GM12801 (cell line): Measurements from ENCODE around the gene RHOT2.

Experiments used
- TF ChIP-seq, protein P1 (sequence below): IDR thresholded peaks from one replicate; pipeline ENCODE4 v1.5.1; 2011; ENCODE audit warnings: control low read depth; ENCODE audit not compliant: insufficient read length; ENCODE audit errors: extremely low read depth

The RHOT2 gene

DNA sequence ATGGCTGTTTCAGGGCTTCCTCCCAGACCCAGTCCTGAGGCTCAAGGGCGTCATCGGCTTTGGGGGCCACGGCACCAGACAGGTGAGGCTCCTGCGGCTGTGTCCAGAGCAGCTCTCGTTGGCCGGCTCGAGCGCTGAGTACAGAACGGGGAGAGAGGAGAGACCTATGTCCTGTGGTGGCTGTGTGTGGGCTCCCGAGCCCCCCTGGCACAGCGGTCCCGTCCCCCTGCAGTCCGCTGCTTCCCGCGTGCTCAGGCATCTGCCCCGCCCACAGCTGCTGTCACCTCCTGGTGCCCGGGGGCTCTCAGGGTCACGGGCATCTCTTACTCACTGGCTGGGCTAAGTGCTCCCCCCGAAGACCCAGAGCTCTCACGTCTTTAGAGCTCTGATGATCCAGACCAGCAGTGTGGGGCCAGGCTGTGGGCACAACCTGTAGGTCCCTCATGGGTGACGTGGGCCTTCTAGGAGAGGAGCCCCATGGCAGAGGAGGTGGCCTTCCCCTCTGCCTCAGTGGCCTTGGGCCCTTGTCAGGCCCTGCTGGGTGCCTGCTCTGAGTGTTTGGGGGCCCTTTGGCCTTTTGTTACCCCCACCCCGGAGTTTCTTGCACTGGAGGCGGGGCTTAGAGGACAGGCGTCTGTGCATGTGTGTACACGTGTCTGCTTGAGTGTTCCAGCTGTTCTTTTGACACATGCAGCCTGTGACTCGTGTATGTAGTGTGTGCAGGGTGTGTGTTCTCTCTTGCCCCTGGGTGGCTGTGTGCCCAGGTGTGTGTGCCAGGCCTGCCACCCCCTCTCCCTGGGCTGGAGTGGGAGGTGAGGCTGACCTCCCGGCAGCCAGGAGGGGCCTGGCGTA lies 15.3 kb upstream of the RHOT2 start:
- TF ChIP-seq, protein P1, sequence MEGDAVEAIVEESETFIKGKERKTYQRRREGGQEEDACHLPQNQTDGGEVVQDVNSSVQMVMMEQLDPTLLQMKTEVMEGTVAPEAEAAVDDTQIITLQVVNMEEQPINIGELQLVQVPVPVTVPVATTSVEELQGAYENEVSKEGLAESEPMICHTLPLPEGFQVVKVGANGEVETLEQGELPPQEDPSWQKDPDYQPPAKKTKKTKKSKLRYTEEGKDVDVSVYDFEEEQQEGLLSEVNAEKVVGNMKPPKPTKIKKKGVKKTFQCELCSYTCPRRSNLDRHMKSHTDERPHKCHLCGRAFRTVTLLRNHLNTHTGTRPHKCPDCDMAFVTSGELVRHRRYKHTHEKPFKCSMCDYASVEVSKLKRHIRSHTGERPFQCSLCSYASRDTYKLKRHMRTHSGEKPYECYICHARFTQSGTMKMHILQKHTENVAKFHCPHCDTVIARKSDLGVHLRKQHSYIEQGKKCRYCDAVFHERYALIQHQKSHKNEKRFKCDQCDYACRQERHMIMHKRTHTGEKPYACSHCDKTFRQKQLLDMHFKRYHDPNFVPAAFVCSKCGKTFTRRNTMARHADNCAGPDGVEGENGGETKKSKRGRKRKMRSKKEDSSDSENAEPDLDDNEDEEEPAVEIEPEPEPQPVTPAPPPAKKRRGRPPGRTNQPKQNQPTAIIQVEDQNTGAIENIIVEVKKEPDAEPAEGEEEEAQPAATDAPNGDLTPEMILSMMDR, result no peak

DNA sequence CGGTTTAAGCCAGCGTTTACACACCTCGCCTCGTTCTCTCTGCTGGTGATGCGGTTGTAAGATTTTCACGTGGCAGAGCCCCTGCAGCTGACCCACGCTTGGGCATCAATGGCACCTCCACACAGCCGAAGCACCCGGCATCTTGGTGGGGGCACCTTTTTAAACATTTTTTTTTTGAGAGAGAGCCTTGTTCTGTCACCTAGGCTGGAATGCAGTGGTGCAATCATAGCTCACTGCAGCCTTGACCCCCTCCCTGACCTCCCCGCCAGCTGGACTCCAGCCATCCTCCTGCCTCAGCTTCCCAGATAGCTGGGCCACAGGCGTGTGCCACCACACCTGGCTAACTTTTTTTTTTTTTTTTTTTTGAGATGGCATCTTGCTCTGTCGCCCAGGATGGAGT lies 13.9 kb upstream of the RHOT2 start:
- TF ChIP-seq, protein P1, result no peak

DNA sequence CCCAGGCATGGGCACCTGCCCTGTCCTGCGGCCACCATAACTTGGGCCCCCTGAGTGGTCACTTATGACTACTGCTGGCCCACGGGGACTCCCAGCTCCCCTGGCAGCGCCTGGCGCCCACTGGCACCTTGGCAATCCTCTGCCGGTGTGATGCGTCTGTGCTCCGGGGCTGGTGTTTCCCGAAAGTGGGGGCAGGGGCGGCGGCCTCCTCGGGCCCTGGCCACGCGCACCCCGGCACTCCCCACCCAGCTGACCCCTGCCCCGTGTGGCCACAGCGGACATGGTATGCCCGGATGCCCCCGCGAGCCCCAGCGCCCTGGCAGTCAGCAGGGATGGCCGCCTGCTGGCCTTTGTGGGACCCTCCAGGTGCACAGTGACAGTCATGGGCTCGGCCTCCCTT lies 10.4 kb upstream of the RHOT2 start:
- TF ChIP-seq, protein P1, result no peak

DNA sequence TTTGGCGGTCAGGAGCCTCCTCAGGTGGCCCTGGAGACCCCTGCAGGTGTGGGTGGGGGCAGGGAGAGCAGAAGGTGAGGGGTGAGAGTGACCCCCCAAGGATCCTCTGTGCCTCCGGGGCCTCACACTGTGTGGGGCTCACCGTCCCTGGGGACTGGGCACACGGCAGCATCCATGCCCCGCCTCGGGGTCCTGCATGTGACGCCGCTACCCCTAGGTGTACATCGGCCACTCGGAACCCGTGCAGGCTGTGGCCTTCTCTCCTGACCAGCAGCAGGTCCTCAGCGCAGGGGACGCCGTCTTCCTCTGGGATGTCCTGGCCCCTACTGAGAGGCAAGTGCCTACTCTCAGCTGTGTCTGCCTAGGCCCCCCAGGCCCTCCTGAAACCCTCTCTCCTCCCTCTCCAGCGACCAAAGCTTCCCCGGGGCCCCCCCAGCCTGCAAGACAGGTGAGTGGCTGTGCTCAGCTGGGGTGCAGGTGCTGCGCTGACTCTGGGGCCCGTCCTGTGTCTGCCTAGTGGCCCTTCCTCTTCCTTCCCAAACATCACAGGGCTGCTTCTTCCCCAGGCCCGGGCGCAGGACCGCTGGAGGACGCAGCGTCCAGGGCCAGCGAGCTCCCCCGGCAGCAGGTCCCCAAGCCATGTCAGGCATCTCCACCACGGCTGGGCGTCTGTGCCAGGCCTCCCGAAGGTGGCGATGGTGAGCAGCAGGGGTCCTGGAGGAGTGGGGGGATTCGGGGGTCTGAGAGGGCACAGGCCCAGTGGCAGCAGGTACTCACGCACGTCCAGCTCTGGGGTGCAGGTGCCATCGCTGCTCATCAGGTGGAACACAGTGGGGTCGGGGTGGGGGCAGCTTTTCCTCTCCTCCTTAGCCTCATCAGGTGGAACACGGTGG lies 9.0 kb upstream of the RHOT2 start:
- TF ChIP-seq, protein P1, result no peak

DNA sequence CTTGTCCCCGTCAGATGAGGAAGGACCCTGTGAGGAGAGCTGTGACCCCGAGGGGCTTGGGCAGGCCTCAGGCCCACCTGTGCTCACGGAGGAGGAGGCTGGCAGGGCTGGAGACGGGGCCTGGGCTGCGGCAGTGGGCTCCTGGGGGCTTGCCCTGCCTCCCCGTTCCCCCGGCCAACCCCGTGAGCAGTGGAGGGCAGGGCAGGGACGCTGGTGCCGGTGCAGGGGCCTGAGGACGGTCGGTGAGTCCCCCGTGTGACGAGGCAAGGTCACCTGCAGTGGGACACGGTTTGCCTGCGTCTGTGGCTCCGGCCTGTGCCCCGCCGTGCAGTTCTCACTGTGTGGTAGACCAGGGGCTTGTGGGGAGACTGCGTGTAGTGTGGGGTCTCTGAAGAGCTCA lies 8.3 kb upstream of the RHOT2 start:
- TF ChIP-seq, protein P1, result no peak

DNA sequence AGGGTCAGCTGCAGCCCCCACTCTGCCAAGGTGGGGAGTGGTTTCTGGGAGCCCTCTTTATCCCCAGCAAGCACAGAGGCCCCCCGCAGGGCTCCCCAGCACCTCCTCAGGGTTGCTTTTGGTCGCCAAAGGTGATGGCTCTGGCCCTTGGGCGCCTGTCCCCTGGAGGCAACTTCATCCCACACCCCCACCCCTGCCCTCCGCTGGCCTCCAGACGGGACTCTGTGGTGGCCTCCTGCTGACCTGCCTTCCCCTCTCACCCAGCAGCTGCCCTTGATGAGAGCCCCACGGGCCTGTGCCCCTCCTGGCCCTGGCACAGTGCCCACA lies 7.8 kb upstream of the RHOT2 start:
- TF ChIP-seq, protein P1, result no peak

DNA sequence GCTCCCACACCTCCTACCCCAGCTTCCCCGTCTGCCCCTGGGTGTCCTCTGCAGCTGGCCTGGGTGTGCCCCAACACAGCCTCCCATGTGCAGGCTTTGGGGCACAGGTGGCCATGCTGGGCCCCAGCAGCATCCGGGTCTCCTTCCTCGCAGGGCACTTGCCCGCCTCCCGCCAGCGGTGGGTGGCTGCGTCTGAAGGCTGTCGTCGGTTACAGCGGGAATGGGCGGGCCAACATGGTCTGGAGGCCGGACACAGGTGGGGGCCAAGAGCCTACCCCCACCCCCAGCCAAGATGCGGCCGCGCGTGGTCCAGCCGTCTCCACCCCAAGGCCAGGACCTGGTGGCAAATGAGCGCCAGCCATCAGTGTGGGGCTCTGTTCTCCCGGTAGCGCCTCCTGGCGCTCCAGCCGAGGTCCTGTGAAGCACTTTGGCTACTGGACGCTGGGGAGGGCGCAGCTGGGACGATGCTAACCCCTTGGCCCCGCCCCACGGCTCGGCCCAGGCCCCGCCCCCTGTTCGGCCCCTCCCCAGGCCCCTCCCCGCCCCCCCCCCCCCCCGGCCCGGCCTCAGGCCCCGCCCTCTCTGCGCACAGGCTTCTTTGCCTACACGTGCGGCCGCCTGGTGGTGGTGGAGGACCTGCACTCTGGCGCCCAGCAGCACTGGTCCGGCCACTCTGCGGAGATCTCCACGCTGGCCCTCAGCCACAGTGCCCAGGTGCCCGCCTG lies 7.3 kb upstream of the RHOT2 start:
- TF ChIP-seq, protein P1, result no peak
